ENCODE measurements around the gene FBXO7. TPM values are rescaled to one million over a fixed set of nuclear protein-coding genes. Genes with fewer than 3 reads are reported as not detected.

Gene FBXO7
- total RNA-seq, 1 experiment from 2014 or later = 47.8 TPM

GRCh38 chr22:32528316-32528715 lies 53.7 kb downstream of the FBXO7 start:
- Histone ChIP-seq H3K18ac (ENCODE audit: insufficient read length, low read depth, low read length) (no peak overlapping the region), H3K4me2 (ENCODE audit: insufficient read depth, insufficient read length, low read length) (no peak overlapping the region), H2AFZ (ENCODE audit: low read length) (no peak overlapping the region), H4K91ac (ENCODE audit: insufficient read length, low read depth, low read length) (no peak overlapping the region), H2BK5ac (ENCODE audit: insufficient read length, low read length) (no peak overlapping the region), H3K23me2 (ENCODE audit: insufficient read length, low read depth, low read length, poor library complexity, severe bottlenecking) (peaks cover 3% of the 10 kb centered on the region), H3K4me1 (ENCODE audit: insufficient read depth, low read length) (no peaks in the 10 kb centered on the region), H2BK12ac (ENCODE audit: insufficient read length, low read depth, low read length) (no peak overlapping the region), H3K79me2 (ENCODE audit: insufficient read depth, low read length) (no peaks in the 10 kb centered on the region), H4K20me1 (ENCODE audit: control insufficient read depth, insufficient read depth, insufficient read length) (no peaks in the 10 kb centered on the region), H2AK5ac (ENCODE audit: insufficient read length, low read length) (no peak overlapping the region), H3T11ph (ENCODE audit: low read length) (no peak overlapping the region), H3K9ac (ENCODE audit: extremely low read depth, insufficient read length, low read length) (no peak overlapping the region), H3K4ac (ENCODE audit: low read depth, low read length) (no peak overlapping the region), H3K27ac (ENCODE audit: insufficient read length, low read depth, low read length) (no peak overlapping the region), H3K79me1 (ENCODE audit: insufficient read depth, low read depth, low read length, poor library complexity, severe bottlenecking) (no peaks in the 10 kb centered on the region), H3K9me3 (ENCODE audit: control insufficient read depth, low read depth, low read length) (no peaks in the 10 kb centered on the region), H2BK15ac (ENCODE audit: low read depth, low read length) (no peak overlapping the region), H3K56ac (ENCODE audit: insufficient read length, low read depth, low read length) (no peak overlapping the region), H3K14ac (ENCODE audit: insufficient read depth, low read length) (no peak overlapping the region), H2BK20ac (ENCODE audit: low read depth, low read length, poor library complexity, severe bottlenecking) (no peak overlapping the region), H3K27me3 (ENCODE audit: insufficient read depth, low read length) (no peaks in the 10 kb centered on the region), H4K5ac (ENCODE audit: insufficient read length, low read depth, low read length) (no peak overlapping the region), H2BK120ac (ENCODE audit: low read depth, low read length, poor library complexity, severe bottlenecking) (no peak overlapping the region), H3K23ac (ENCODE audit: insufficient read length, low read depth, low read length) (no peak overlapping the region), H4K8ac (replicated peaks; ENCODE audit: insufficient read length, low read depth, low read length) (no peak overlapping the region)
- no peak for DNase-seq
- TF ChIP-seq CTCF (conservative IDR thresholded peaks at IDR 0.05) = no peak
- peaks cover 0 to 3% of the 10 kb centered on the region in 2 experiments; a peak in 1 of 5 replicates for H3K9me3 Mint-ChIP-seq
- H3K4me3 Mint-ChIP-seq = no peak overlapping the region
- H3K4me1 Mint-ChIP-seq = peaks cover 10 to 16% of the 10 kb centered on the region in 2 experiments
- peaks cover 3% of the 10 kb centered on the region for H3K27me3 Mint-ChIP-seq (ENCODE audit: low read depth)
- H3K27ac Mint-ChIP-seq = 0 out of 7 replicates have a peak overlapping the region, but pooled peaks of 1 of the 3 experiments have one; percentile 61
- H3K36me3 Mint-ChIP-seq (ENCODE audit: insufficient read depth in 1 of 3, low read depth in 3 of 3) = peaks cover 0 to 23% (median 7%) of the 10 kb centered on the region in 3 experiments; a peak in 5 of 7 replicates
- no CpG with 5 or more reads among the region's 9 CpGs for WGBS (ENCODE audit: extremely low coverage, insufficient read length, low lambda C conversion rate)

All from H9 (cell line).